Measurements from ENCODE around the gene SPATA12.

DNA sequence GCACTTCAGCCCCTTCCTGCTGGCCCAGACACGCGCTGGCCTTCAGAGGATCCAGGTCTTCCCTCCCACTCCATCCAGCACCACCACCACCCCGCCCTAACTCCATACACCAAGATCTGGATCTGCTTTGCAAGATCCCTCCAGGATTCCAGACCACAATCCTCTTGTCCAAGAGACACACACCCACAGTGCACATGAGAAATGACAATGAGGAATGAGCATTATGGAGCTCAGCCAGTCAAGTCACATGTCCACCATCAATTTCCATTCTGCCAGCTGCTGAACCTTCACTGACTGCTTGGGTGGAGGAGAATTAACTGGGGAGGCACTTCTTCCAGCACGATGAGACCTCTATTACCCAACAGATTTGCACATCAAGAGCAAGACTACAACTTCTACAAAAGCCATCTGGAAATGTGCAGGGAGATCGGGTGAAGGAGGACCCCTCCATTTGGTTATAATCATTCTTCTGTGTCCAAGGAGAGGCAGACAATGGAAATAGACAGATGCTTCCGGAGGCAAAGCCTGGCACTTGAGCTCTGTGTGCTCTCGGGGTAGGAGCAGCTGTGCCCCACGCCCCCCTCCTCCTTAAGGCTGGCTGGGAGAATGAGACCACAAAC lies 12.3 kb upstream of the SPATA12 start:
- no peak for TF ChIP-seq EZH2 (IDR thresholded peaks at IDR 0.05; ENCODE audit: borderline replicate concordance, low read depth, low read length, poor library complexity, severe bottlenecking)
- TF ChIP-seq, protein P1, sequence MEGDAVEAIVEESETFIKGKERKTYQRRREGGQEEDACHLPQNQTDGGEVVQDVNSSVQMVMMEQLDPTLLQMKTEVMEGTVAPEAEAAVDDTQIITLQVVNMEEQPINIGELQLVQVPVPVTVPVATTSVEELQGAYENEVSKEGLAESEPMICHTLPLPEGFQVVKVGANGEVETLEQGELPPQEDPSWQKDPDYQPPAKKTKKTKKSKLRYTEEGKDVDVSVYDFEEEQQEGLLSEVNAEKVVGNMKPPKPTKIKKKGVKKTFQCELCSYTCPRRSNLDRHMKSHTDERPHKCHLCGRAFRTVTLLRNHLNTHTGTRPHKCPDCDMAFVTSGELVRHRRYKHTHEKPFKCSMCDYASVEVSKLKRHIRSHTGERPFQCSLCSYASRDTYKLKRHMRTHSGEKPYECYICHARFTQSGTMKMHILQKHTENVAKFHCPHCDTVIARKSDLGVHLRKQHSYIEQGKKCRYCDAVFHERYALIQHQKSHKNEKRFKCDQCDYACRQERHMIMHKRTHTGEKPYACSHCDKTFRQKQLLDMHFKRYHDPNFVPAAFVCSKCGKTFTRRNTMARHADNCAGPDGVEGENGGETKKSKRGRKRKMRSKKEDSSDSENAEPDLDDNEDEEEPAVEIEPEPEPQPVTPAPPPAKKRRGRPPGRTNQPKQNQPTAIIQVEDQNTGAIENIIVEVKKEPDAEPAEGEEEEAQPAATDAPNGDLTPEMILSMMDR (conservative IDR thresholded peaks at IDR 0.05; ENCODE audit: low read depth, low read length) = no peak
